Activated CD8-positive, alpha-beta T cell treated with anti-CD3 and anti-CD28 coated beads for 36 hours (primary cell): ENCODE results near the gene SLC30A7. TPM values are rescaled to one million over a fixed set of nuclear protein-coding genes. Genes with fewer than 3 reads are reported as not detected.

Experiments used
- ATAC-seq: fragments of 200-7000 bp; cut with Tn5 transposase; one replicate; pipeline ENCODE4 v1.10.0; 2021; ENCODE audit warnings: mild to moderate bottlenecking, moderate library complexity
- CTCF ChIA-PET: fragments of 350-600 bp; sonication (Branson Sonifier 250); formaldehyde crosslinking; loops from one replicate; lab custom pipeline; 2021; ENCODE audit warnings: antibody characterized with exemption; lab: Charles Lee
- POLR2A ChIA-PET: fragments of 350-600 bp; sonication (Branson Sonifier 250); formaldehyde crosslinking; loops from one replicate; lab custom pipeline; 2021; ENCODE audit warnings: antibody characterized with exemption; lab: Charles Lee
- DNase-seq: peaks from one replicate; pipeline ENCODE4 v3.0.0-alpha.2; 2020
- H3K27ac Mint-ChIP-seq: one replicate; pipeline ENCODE4 v1.8.0; 2021; ENCODE audit warnings: mild to moderate bottlenecking, mixed read lengths
- H3K27me3 Mint-ChIP-seq: one replicate; pipeline ENCODE4 v1.8.0; 2021; ENCODE audit warnings: mixed read lengths
- H3K36me3 Mint-ChIP-seq: one replicate; pipeline ENCODE4 v1.8.0; 2021; ENCODE audit warnings: low read depth, mixed read lengths
- H3K4me1 Mint-ChIP-seq: one replicate; pipeline ENCODE4 v1.8.0; 2021; ENCODE audit warnings: low read depth, mixed read lengths
- H3K4me3 Mint-ChIP-seq: one replicate; pipeline ENCODE4 v1.8.0; 2021; ENCODE audit warnings: mild to moderate bottlenecking, moderate library complexity, mixed read lengths
- H3K9me3 Mint-ChIP-seq: one replicate; pipeline ENCODE4 v1.8.0; 2021; ENCODE audit warnings: mixed read lengths
- intact Hi-C: fragments of 100-400 bp; cut with micrococcal nuclease; formaldehyde crosslinking; loops from one replicate; pipeline ENCODE4 v1.10.0; 2022
- total RNA-seq, 2 experiments: library from RNA; stranded (reverse); gene quantifications; one replicate each; pipeline ENCODE4 v1.2.3, GENCODE V29; 2021
- TF ChIP-seq, protein P1 (sequence below): fragments of 200-600 bp; IDR thresholded peaks from one replicate; pipeline ENCODE4 v1.8.0; 2022; ENCODE audit warnings: antibody characterized with exemption, mild to moderate bottlenecking

Gene SLC30A7
- total RNA-seq, 2 experiments from 2014 or later: 32.0 to 36.1 TPM

- H3K27ac Mint-ChIP-seq: no peak overlapping the region
- H3K9me3 Mint-ChIP-seq: no peaks in the 10 kb centered on the region
- ChIA-PET CTCF (interaction anchor here (1.0 to 2.5 kb wide), 3 partner anchors 18 to 128 kb away, joined by 3 to 6 read pairs (median 4); no protein-coding TSS in a partner anchor), POLR2A (no interaction called here)
- H3K27me3 Mint-ChIP-seq: no peaks in the 10 kb centered on the region
- peaks cover 64% of the 10 kb centered on the region for H3K36me3 Mint-ChIP-seq
- no peak for ATAC-seq
- intact Hi-C loops: no loop called here
- peaks cover 25% of the 10 kb centered on the region for H3K4me1 Mint-ChIP-seq
- TF ChIP-seq, protein P1, sequence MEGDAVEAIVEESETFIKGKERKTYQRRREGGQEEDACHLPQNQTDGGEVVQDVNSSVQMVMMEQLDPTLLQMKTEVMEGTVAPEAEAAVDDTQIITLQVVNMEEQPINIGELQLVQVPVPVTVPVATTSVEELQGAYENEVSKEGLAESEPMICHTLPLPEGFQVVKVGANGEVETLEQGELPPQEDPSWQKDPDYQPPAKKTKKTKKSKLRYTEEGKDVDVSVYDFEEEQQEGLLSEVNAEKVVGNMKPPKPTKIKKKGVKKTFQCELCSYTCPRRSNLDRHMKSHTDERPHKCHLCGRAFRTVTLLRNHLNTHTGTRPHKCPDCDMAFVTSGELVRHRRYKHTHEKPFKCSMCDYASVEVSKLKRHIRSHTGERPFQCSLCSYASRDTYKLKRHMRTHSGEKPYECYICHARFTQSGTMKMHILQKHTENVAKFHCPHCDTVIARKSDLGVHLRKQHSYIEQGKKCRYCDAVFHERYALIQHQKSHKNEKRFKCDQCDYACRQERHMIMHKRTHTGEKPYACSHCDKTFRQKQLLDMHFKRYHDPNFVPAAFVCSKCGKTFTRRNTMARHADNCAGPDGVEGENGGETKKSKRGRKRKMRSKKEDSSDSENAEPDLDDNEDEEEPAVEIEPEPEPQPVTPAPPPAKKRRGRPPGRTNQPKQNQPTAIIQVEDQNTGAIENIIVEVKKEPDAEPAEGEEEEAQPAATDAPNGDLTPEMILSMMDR: no peak
- DNase-seq: no peak
- no peak overlapping the region for H3K4me3 Mint-ChIP-seq
Observed at GRCh38 chr1:100968621-100969020, 72.7 kb downstream of the SLC30A7 start.

DNA sequence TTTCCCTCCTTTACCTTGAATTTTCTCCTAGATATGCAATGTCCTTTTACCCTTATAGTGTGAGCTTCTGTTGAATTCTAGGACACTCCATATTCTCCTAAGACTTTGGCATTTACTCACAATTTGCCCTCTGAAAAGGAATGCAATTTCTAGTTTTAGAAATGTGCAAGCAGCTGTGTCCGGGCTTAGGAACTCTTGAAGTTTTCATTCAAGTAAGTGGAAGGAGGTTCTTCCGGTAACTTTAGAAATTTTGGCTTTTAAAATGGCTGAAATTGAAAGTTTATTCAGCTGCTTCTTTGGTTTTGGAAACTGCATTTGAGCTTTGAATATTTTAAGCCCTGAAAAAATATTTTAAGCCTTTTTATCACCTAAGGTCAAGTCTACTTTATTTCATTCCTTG, 73.4 kb downstream of the SLC30A7 start:
- Mint-ChIP-seq H3K36me3 (peaks cover 66% of the 10 kb centered on the region), H3K9me3 (no peaks in the 10 kb centered on the region), H3K27me3 (no peaks in the 10 kb centered on the region), H3K27ac (no peak overlapping the region), H3K4me3 (no peak overlapping the region), H3K4me1 (peaks cover 27% of the 10 kb centered on the region)
- DNase-seq (no peak), ATAC-seq (no peak)
- intact Hi-C loops: no loop called here
- POLR2A ChIA-PET: no interaction called here
- TF ChIP-seq, protein P1: no peak
- CTCF ChIA-PET: interaction anchor here (1.0 to 2.5 kb wide), 3 partner anchors 18 to 127 kb away, joined by 3 to 6 read pairs (median 4); no protein-coding TSS in a partner anchor

DNA sequence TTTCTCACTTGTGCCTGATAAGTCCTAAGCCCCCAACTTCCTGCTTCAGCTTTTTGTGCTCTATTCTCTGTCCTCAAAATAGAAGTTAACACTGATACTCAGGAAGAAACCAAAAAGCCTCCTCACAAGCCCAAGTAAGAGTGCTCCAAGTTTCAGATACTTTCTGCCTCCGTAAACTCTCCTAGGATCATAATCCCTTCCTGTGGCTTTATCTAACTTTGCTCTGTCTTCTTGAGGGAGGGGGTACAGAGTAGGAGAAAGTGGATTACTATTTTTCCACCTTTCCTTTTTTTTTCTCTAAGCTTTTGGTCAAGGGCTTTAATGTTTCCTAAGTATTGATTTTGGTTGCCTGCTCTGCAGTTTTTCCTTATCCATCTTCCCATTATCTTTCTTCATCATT, 75.1 kb downstream of the SLC30A7 start:
- Mint-ChIP-seq H3K36me3 (peaks cover 60% of the 10 kb centered on the region), H3K4me1 (peaks cover 27% of the 10 kb centered on the region), H3K27ac (no peak overlapping the region), H3K4me3 (no peak overlapping the region), H3K9me3 (no peaks in the 10 kb centered on the region), H3K27me3 (no peaks in the 10 kb centered on the region)
- ChIA-PET POLR2A (no interaction called here), CTCF (interaction anchor here (1.5 to 2.5 kb wide), 2 partner anchors 16 to 50 kb away, joined by 3 to 6 read pairs; no protein-coding TSS in a partner anchor)
- DNase-seq (no peak), ATAC-seq (no peak)
- intact Hi-C loops: no loop called here
- TF ChIP-seq, protein P1: no peak

DNA sequence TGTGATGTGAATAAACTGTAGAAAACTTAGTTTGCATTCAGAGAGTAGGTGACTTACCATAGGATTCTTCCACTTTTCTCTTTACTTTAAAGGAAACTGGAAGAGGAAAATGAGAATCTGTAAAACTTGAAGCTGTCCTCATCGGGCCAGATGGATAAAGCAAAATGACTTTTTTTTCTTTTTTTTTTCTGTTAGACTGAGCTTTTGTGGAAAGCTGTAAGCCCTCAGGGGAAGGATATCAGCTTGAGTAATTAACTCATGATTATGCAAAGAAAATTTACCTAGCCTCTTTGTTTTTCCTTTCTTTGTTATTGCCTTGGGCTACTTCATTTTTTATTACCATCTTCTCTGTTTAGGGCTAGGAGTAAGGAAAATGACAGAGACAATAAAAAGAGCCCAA, 76.3 kb downstream of the SLC30A7 start:
- ChIA-PET CTCF (interaction anchor here (1.5 kb wide), 1 partner anchor 18 kb away, joined by 3 read pairs; no protein-coding TSS in a partner anchor), POLR2A (no interaction called here)
- Mint-ChIP-seq H3K9me3 (no peaks in the 10 kb centered on the region), H3K4me1 (peaks cover 29% of the 10 kb centered on the region), H3K27ac (no peak overlapping the region), H3K4me3 (no peak overlapping the region), H3K36me3 (peaks cover 58% of the 10 kb centered on the region), H3K27me3 (no peaks in the 10 kb centered on the region)
- intact Hi-C loops: no loop called here
- ATAC-seq (no peak), DNase-seq (no peak)
- TF ChIP-seq, protein P1: no peak

DNA sequence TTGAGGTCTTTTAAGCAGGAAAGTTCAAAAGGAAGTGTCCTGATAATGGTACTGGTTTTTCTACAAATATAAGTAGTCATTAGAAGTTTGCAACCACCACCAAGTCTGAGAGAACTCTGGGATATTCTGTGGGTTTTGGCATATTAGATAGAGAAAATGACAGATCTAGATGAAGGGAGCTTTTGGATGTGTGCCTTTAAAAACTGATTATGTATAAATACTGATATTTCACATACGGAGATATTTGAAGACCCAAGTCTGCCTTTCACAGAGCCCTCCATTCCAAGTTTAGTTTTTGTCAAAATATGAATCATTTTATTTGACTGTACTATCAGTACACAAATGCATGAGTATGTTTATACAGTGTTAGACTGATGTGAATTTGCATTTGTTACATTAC, 81.0 kb downstream of the SLC30A7 start:
- no peak for DNase-seq
- H3K36me3 Mint-ChIP-seq: peaks cover 61% of the 10 kb centered on the region
- H3K27me3 Mint-ChIP-seq: no peaks in the 10 kb centered on the region
- no peaks in the 10 kb centered on the region for H3K9me3 Mint-ChIP-seq
- TF ChIP-seq, protein P1: no peak
- intact Hi-C loops: no loop called here
- peaks cover 9% of the 10 kb centered on the region for H3K4me1 Mint-ChIP-seq
- CTCF ChIA-PET: no interaction called here
- no peak for ATAC-seq
- H3K27ac Mint-ChIP-seq: no peak overlapping the region
- no peak overlapping the region for H3K4me3 Mint-ChIP-seq
- POLR2A ChIA-PET: interaction anchor here (1.5 kb wide), 1 partner anchor 11 kb away, joined by 3 read pairs; no protein-coding TSS in a partner anchor
